Measurements from ENCODE around the gene NPLOC4. TPM values are rescaled to one million over a fixed set of nuclear protein-coding genes. Genes with fewer than 3 reads are reported as not detected.
A peak's percentile ranks its signal among the peaks of the same experiment; 100 is the strongest.

Gene NPLOC4
- total and polyA plus RNA-seq, 4 donors, result 30.1 to 98.0 (median 51.3) TPM

- Histone ChIP-seq H3K27me3 (ENCODE audit: control insufficient read depth in 3 of 3, insufficient read depth in 3 of 3, low read length in 2 of 3) (no peaks in the 10 kb centered on the region), H3K4me1 (ENCODE audit: control insufficient read depth in 5 of 5, insufficient read depth in 5 of 5, low read length in 5 of 5) (peaks cover 0 to 14% (median 8%) of the 10 kb centered on the region in 5 donors), H3K9ac (ENCODE audit: insufficient read depth in 1 of 2, low read length in 2 of 2) (peak overlapping the region; percentile 73 to 88), H3K9me3 (ENCODE audit: control insufficient read depth in 4 of 4, insufficient read depth in 3 of 4, low read length in 3 of 4) (no peaks in the 10 kb centered on the region), H3K4me3 (peak overlapping the region; percentile 86), H3K36me3 (ENCODE audit: control insufficient read depth in 4 of 4, insufficient read depth in 4 of 4, low read length in 4 of 4) (peaks cover 0 to 3% (median 1%) of the 10 kb centered on the region in 4 donors), H3K27ac (ENCODE audit: low read depth in 1 of 2, low read length in 1 of 2) (peak overlapping the region; percentile 89 to 96)
- ATAC-seq (ENCODE audit: insufficient read depth, low FRiP score) (peak; percentile 49), DNase-seq (no peak)
- 33 to 47% methylated on average over 18 of the region's 18 CpGs for WGBS, 2 donors
- TF ChIP-seq, protein P1, sequence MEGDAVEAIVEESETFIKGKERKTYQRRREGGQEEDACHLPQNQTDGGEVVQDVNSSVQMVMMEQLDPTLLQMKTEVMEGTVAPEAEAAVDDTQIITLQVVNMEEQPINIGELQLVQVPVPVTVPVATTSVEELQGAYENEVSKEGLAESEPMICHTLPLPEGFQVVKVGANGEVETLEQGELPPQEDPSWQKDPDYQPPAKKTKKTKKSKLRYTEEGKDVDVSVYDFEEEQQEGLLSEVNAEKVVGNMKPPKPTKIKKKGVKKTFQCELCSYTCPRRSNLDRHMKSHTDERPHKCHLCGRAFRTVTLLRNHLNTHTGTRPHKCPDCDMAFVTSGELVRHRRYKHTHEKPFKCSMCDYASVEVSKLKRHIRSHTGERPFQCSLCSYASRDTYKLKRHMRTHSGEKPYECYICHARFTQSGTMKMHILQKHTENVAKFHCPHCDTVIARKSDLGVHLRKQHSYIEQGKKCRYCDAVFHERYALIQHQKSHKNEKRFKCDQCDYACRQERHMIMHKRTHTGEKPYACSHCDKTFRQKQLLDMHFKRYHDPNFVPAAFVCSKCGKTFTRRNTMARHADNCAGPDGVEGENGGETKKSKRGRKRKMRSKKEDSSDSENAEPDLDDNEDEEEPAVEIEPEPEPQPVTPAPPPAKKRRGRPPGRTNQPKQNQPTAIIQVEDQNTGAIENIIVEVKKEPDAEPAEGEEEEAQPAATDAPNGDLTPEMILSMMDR (IDR thresholded peaks at IDR 0.05; ENCODE audit: control extremely low read depth, extremely low read depth), result no peak
These were observed 873 bp downstream of the NPLOC4 start for GRCh38 chr17:81635973-81636504.

GRCh38 chr17:81635431-81635830, 1.5 kb downstream of the NPLOC4 start:
- no peak overlapping the region for H3K27ac ChIP-seq (ENCODE audit: low read depth in 1 of 2, low read length in 1 of 2)

GRCh38 chr17:81631482-81631881, 5.4 kb downstream of the NPLOC4 start:
- Histone ChIP-seq H3K4me3 (no peak overlapping the region), H3K4me1 (ENCODE audit: control insufficient read depth in 5 of 5, insufficient read depth in 5 of 5, low read length in 5 of 5) (peaks cover 0 to 13% (median 8%) of the 10 kb centered on the region in 5 donors), H3K9me3 (ENCODE audit: control insufficient read depth in 4 of 4, insufficient read depth in 3 of 4, low read length in 3 of 4) (no peaks in the 10 kb centered on the region), H3K27ac (ENCODE audit: low read depth in 1 of 2, low read length in 1 of 2) (no peak overlapping the region), H3K9ac (ENCODE audit: insufficient read depth in 1 of 2, low read length in 2 of 2) (no peak overlapping the region), H3K36me3 (ENCODE audit: control insufficient read depth in 4 of 4, insufficient read depth in 4 of 4, low read length in 4 of 4) (peaks cover 7 to 21% (median 13%) of the 10 kb centered on the region in 4 donors), H3K27me3 (ENCODE audit: control insufficient read depth in 3 of 3, insufficient read depth in 3 of 3, low read length in 2 of 3) (no peaks in the 10 kb centered on the region)
- TF ChIP-seq, protein P1 (IDR thresholded peaks at IDR 0.05; ENCODE audit: control extremely low read depth, extremely low read depth), result no peak
- 64 to 80% methylated on average over 7 of the region's 7 CpGs for WGBS, 2 donors
- no peak for ATAC-seq (ENCODE audit: insufficient read depth, low FRiP score)
- no peak for DNase-seq

More at GRCh38 chr17:81635431-81635830, 1.5 kb downstream of the NPLOC4 start:
- Histone ChIP-seq H3K4me3 (no peak overlapping the region), H3K36me3 (ENCODE audit: control insufficient read depth in 4 of 4, insufficient read depth in 4 of 4, low read length in 4 of 4) (peaks cover 0 to 3% (median 1%) of the 10 kb centered on the region in 4 donors), H3K27me3 (ENCODE audit: control insufficient read depth in 3 of 3, insufficient read depth in 3 of 3, low read length in 2 of 3) (no peaks in the 10 kb centered on the region), H3K9me3 (ENCODE audit: control insufficient read depth in 4 of 4, insufficient read depth in 3 of 4, low read length in 3 of 4) (no peaks in the 10 kb centered on the region), H3K4me1 (ENCODE audit: control insufficient read depth in 5 of 5, insufficient read depth in 5 of 5, low read length in 5 of 5) (peaks cover 0 to 14% (median 8%) of the 10 kb centered on the region in 5 donors), H3K9ac (ENCODE audit: insufficient read depth in 1 of 2, low read length in 2 of 2) (peak overlapping the region; percentile 28 to 37)
- DNase-seq, result no peak
- 90 to 94% methylated on average over 5 of the region's 5 CpGs for WGBS, 2 donors
- no peak for ATAC-seq (ENCODE audit: insufficient read depth, low FRiP score)
- TF ChIP-seq, protein P1 (IDR thresholded peaks at IDR 0.05; ENCODE audit: control extremely low read depth, extremely low read depth), result no peak

All from lung (tissue), 12 donors.